GM23338 (cell line): ENCODE measurements around the gene SKP2.

Source experiments
- CREB1 ChIP-seq: fragments of 250-450 bp; sonication (Bioruptor Pico); IDR thresholded peaks from 2 replicates; pipeline ENCODE4 v1.5.0; 2020; ENCODE audit warnings: low read depth, mild to moderate bottlenecking, moderate library complexity
- CTCF ChIP-seq, 2 experiments: fragments of 200-600 bp in 1 of 2; sonication (generic) in 1 of 2; conservative IDR thresholded peaks; 2 replicates each; pipeline versions ENCODE4 v1.5.1 to v1.6.1; 2016 to 2017; ENCODE audit warnings: antibody characterized with exemption in 2 of 2, low read depth in 2 of 2, mild to moderate bottlenecking in 2 of 2, moderate library complexity in 1 of 2
- ETS1 ChIP-seq: IDR thresholded peaks from 2 replicates; pipeline ENCODE4 v1.6.1; 2016; ENCODE audit warnings: antibody characterized with exemption
- EZH2 ChIP-seq: fragments of 200-600 bp; sonication (generic); IDR thresholded peaks from one replicate; pipeline ENCODE4 v1.8.0; 2017; ENCODE audit warnings: antibody characterized with exemption, mild to moderate bottlenecking, low read depth; ENCODE audit not compliant: unreplicated experiment
- EZH2phosphoT487 ChIP-seq: fragments of 200-600 bp; sonication (generic); IDR thresholded peaks from one replicate; pipeline ENCODE4 v1.8.1; 2018; ENCODE audit warnings: antibody characterized with exemption; ENCODE audit not compliant: unreplicated experiment
- JUNB ChIP-seq: IDR thresholded peaks from one replicate; pipeline ENCODE4 v1.6.1; 2016; ENCODE audit warnings: antibody characterized with exemption; ENCODE audit not compliant: unreplicated experiment
- NANOG ChIP-seq: IDR thresholded peaks from 2 replicates; pipeline ENCODE4 v1.6.1; 2016; ENCODE audit warnings: antibody characterized with exemption, borderline replicate concordance
- POLR2AphosphoS5 ChIP-seq: IDR thresholded peaks from 2 replicates; pipeline ENCODE4 v1.6.1; 2016; ENCODE audit warnings: antibody characterized with exemption, low read depth
- REST ChIP-seq: IDR thresholded peaks from one replicate; pipeline ENCODE4 v1.6.1; 2018; ENCODE audit warnings: antibody characterized with exemption; ENCODE audit not compliant: unreplicated experiment
- STAT1 ChIP-seq: IDR thresholded peaks from one replicate; pipeline ENCODE4 v1.6.1; 2016; ENCODE audit warnings: antibody characterized with exemption; ENCODE audit not compliant: unreplicated experiment
- ZNF114 ChIP-seq: fragments of 250-450 bp; sonication (Bioruptor Pico); IDR thresholded peaks from 2 replicates; pipeline ENCODE4 v1.5.0; 2020; ENCODE audit warnings: mild to moderate bottlenecking, moderate library complexity
- ZNF331 ChIP-seq: fragments of 250-450 bp; sonication (Bioruptor Pico); IDR thresholded peaks from 2 replicates; pipeline ENCODE4 v1.5.0; 2020; ENCODE audit warnings: low read depth, mild to moderate bottlenecking, moderate library complexity
- ZNF462 ChIP-seq: fragments of 250-450 bp; sonication (Bioruptor Pico); IDR thresholded peaks from 2 replicates; pipeline ENCODE4 v1.5.0; 2020; ENCODE audit warnings: mild to moderate bottlenecking, moderate library complexity

- TF ChIP-seq ZNF331 (CRISPR knock-in tag) (no peak), POLR2AphosphoS5 (no peak), CTCF (conservative IDR thresholded peaks at IDR 0.05; ENCODE audit: low read depth in 2 of 2) (no peak), EZH2phosphoT487 (no peak), NANOG (no peak), EZH2 (no peak), REST (no peak), ZNF114 (CRISPR knock-in tag) (no peak), CREB1 (CRISPR knock-in tag) (no peak), JUNB (no peak), STAT1 (no peak), ETS1 (no peak), ZNF462 (no peak)
These were observed 1.8 kb downstream of the SKP2 start for GRCh38 chr5:36153726-36154125.
